Trophoblast cell (in vitro differentiated cells and primary cell): Measurements from ENCODE around the gene NDUFB3.
"Not testable (repeated sequence)": the region's sequence is repeated elsewhere in the genome, so short reads cannot be mapped to it uniquely, and the experiment has no call there.

ENCODE experiments used
- DNase-seq, 2 donors: peaks; one replicate each; pipeline ENCODE4 v3.0.0-alpha.2; 2016
- H2AFZ ChIP-seq: 2 replicates; pipeline ENCODE4 v1.6.1; 2013; ENCODE audit warnings: low read length, moderate library complexity, mild to moderate bottlenecking; ENCODE audit not compliant: insufficient read depth, poor library complexity
- H2AK5ac ChIP-seq: 2 replicates; pipeline ENCODE4 v1.6.1; 2013; ENCODE audit warnings: mild to moderate bottlenecking, low read length
- H2BK120ac ChIP-seq: 2 replicates; pipeline ENCODE4 v1.6.1; 2013; ENCODE audit warnings: low read length, mild to moderate bottlenecking, moderate library complexity; ENCODE audit not compliant: insufficient read depth, poor library complexity
- H2BK12ac ChIP-seq: 2 replicates; pipeline ENCODE4 v1.6.1; 2013; ENCODE audit warnings: mild to moderate bottlenecking, low read length, moderate library complexity
- H2BK5ac ChIP-seq: 2 replicates; pipeline ENCODE4 v1.6.1; 2013; ENCODE audit warnings: low read length, low read depth, moderate library complexity, mild to moderate bottlenecking; ENCODE audit not compliant: poor library complexity
- H3K14ac ChIP-seq: 2 replicates; pipeline ENCODE4 v1.6.1; 2013; ENCODE audit warnings: mild to moderate bottlenecking, low read length
- H3K18ac ChIP-seq: 2 replicates; pipeline ENCODE4 v1.6.1; 2013; ENCODE audit warnings: mild to moderate bottlenecking, low read length
- H3K23ac ChIP-seq: 2 replicates; pipeline ENCODE4 v1.6.1; 2013; ENCODE audit warnings: low read length
- H3K27ac ChIP-seq: 2 replicates; pipeline ENCODE4 v1.5.1; 2013; ENCODE audit warnings: low read depth, mild to moderate bottlenecking, inconsistent platforms, low read length, moderate library complexity
- H3K27me3 ChIP-seq: 2 replicates; pipeline ENCODE4 v1.6.1; 2013; ENCODE audit warnings: inconsistent platforms, mild to moderate bottlenecking, low read length, moderate library complexity; ENCODE audit not compliant: insufficient read depth
- H3K36me3 ChIP-seq, 2 experiments: 1 replicate in 1 of 2; 2 replicates in 1 of 2; pipeline ENCODE4 v1.6.1; 2013; ENCODE audit warnings: low read length in 2 of 2, mild to moderate bottlenecking in 2 of 2, moderate library complexity in 1 of 2; ENCODE audit not compliant: insufficient read depth in 2 of 2, control insufficient read depth in 1 of 2
- H3K4ac ChIP-seq: 2 replicates; pipeline ENCODE4 v1.6.1; 2013; ENCODE audit warnings: low read depth, mild to moderate bottlenecking, low read length, moderate library complexity
- H3K4me1 ChIP-seq, 2 experiments: 1 replicate in 1 of 2; 2 replicates in 1 of 2; pipeline ENCODE4 v1.6.1; 2013; ENCODE audit warnings: low read length in 2 of 2, mild to moderate bottlenecking in 2 of 2, moderate library complexity in 1 of 2; ENCODE audit not compliant: insufficient read depth in 2 of 2, control insufficient read depth in 1 of 2
- H3K4me2 ChIP-seq: 2 replicates; pipeline ENCODE4 v1.6.1; 2013; ENCODE audit warnings: inconsistent platforms, mild to moderate bottlenecking, low read length, moderate library complexity
- H3K4me3 ChIP-seq: 2 replicates; pipeline ENCODE4 v1.5.1; 2013; ENCODE audit warnings: mild to moderate bottlenecking, low read depth, low read length, inconsistent platforms
- H3K79me1 ChIP-seq: one replicate; pipeline ENCODE4 v1.6.1; 2013; ENCODE audit warnings: low read length
- H3K79me2 ChIP-seq: 2 replicates; pipeline ENCODE4 v1.6.1; 2013; ENCODE audit warnings: low read length, mild to moderate bottlenecking; ENCODE audit not compliant: control insufficient read depth, insufficient read depth, poor library complexity
- H3K9ac ChIP-seq: 2 replicates; pipeline ENCODE4 v1.6.1; 2013; ENCODE audit warnings: mild to moderate bottlenecking, low read length
- H3K9me3 ChIP-seq: 2 replicates; pipeline ENCODE4 v1.6.1; 2013; ENCODE audit warnings: low read depth, mild to moderate bottlenecking, control low read depth, inconsistent platforms, low read length; ENCODE audit not compliant: insufficient read depth
- H4K12ac ChIP-seq: 2 replicates; pipeline ENCODE4 v1.6.1; 2013; ENCODE audit warnings: low read depth, mild to moderate bottlenecking, low read length, moderate library complexity
- H4K8ac ChIP-seq: 2 replicates; pipeline ENCODE4 v1.6.1; 2013; ENCODE audit warnings: low read depth, mild to moderate bottlenecking, low read length, moderate library complexity
- H4K91ac ChIP-seq: one replicate; pipeline ENCODE4 v1.6.1; 2013; ENCODE audit warnings: low read depth, mild to moderate bottlenecking, low read length, moderate library complexity
- WGBS: extraction: QIAGEN DNeasy Blood & Tissue Kit; methylation state at CpG from one replicate; pipeline ENCODE4 v1.1.7; 2013; ENCODE audit warnings: missing lambda C conversion rate; ENCODE audit not compliant: insufficient read length, insufficient coverage; ENCODE audit errors: extremely low coverage; 5-methylcytosine and 5-hydroxymethylcytosine counted together

The NDUFB3 gene

DNA sequence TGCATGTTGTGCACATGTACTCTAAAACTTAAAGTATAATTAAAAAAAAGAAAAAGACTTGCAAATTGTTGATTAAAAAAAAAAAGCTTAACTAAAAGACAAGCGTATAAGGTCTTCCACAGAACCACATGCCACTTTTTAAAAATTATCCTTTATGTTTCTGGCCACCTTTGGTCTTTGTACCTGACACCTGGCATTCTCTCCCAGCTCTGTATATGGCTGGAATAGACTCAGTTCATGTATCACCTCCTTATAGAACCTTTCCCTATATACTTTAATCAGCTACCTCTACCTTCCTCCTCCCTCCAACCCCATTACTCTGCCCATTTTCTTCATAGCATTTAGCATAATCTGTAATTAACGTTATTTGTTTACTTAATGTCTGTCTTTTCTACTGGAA lies 32.9 kb upstream of the NDUFB3 start:
- H2AFZ ChIP-seq = no peak overlapping the region
- H2AK5ac ChIP-seq = no peak overlapping the region
- no peak overlapping the region for H3K4me3 ChIP-seq
- H3K27me3 ChIP-seq = no peaks in the 10 kb centered on the region
- no peak overlapping the region for H2BK12ac ChIP-seq
- H3K27ac ChIP-seq = no peak overlapping the region
- no peak overlapping the region for H3K4me2 ChIP-seq
- H3K79me2 ChIP-seq = no peaks in the 10 kb centered on the region
- H3K4ac ChIP-seq = no peak overlapping the region
- H2BK120ac ChIP-seq = no peak overlapping the region
- H3K9ac ChIP-seq = no peak overlapping the region
- no peaks in the 10 kb centered on the region for H3K4me1 ChIP-seq
- peaks cover 0 to 4% of the 10 kb centered on the region in 2 experiments for H3K36me3 ChIP-seq
- WGBS = no CpG with 5 or more reads among the region's 2 CpGs
- H2BK5ac ChIP-seq = no peak overlapping the region
- no peak overlapping the region for H4K8ac ChIP-seq
- H3K79me1 ChIP-seq = no peaks in the 10 kb centered on the region
- H3K14ac ChIP-seq = no peak overlapping the region
- H4K12ac ChIP-seq = no peak overlapping the region
- H4K91ac ChIP-seq = no peak overlapping the region
- H3K18ac ChIP-seq = no peak overlapping the region
- no peaks in the 10 kb centered on the region for H3K9me3 ChIP-seq
- H3K23ac ChIP-seq = no peak overlapping the region
- no peak for DNase-seq

DNA sequence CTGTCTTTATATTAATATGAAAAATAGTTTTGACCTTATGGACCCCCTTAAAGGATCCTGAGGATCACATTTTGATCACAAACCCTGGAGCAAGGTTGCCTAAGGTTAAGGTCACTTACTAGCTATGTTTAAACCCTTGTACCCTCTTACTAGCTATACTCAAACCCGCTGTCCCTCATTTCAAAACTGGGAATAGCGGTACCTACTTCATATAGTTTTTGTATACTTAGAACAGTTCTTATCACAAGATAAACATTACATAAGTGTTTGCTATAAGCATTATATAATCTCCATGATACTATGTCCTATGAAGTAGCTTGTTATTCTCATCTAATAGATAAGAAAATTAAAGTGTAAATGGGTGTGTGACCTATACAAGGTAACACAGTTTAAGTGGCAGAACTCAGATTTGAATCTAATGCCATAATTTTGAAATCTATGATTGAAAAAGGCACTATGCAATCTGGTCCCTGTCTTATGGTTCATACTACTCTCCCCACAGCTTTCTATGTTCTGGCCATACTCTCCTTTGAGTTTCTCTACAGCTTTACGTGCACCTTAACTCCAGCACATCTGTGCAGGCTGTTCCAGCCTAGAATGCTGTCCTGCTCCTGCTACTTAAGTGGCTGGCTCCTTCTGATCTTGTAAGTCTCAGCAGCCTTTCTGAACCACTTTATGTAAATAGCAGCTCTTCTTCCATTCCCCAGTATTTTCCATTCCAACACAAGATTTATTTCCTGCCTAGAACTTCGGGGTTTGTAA lies 30.8 kb upstream of the NDUFB3 start:
- H2BK120ac ChIP-seq = no peak overlapping the region
- no peak overlapping the region for H3K18ac ChIP-seq
- no peak overlapping the region for H4K12ac ChIP-seq
- H2AK5ac ChIP-seq = no peak overlapping the region
- H3K4me1 ChIP-seq = no peaks in the 10 kb centered on the region
- no peak overlapping the region for H3K9ac ChIP-seq
- H3K14ac ChIP-seq = no peak overlapping the region
- H3K79me2 ChIP-seq = no peaks in the 10 kb centered on the region
- no peak for DNase-seq
- no peaks in the 10 kb centered on the region for H3K27me3 ChIP-seq
- H3K4me3 ChIP-seq = no peak overlapping the region
- peaks cover 0 to 4% of the 10 kb centered on the region in 2 experiments for H3K36me3 ChIP-seq
- no peak overlapping the region for H3K27ac ChIP-seq
- WGBS = no CpG with 5 or more reads among the region's 4 CpGs
- no peak overlapping the region for H3K23ac ChIP-seq
- no peaks in the 10 kb centered on the region for H3K79me1 ChIP-seq
- H3K4ac ChIP-seq = no peak overlapping the region
- no peak overlapping the region for H2BK5ac ChIP-seq
- H2BK12ac ChIP-seq = no peak overlapping the region
- no peak overlapping the region for H4K91ac ChIP-seq
- no peaks in the 10 kb centered on the region for H3K9me3 ChIP-seq
- no peak overlapping the region for H3K4me2 ChIP-seq
- no peak overlapping the region for H4K8ac ChIP-seq
- no peak overlapping the region for H2AFZ ChIP-seq

DNA sequence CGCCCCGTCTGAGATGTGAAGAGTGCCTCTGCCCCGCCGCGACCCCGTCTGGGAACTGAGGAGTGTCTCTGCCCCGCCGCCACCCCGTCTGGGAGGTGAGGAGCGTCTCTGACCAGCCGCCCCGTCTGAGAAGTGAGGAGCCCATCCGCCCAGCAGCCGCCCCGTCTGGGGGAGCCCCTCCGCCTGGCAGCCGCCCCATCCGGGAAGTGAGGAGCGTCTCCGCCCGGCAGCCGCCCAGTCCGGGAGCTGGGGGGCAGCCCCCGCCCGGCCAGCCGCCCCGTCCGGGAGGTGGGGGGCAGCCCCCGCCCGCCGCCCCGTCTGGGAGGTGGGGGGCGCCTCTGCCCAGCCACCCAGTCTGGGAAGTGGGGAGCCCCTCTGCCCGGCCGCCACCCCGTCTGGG lies 29.4 kb upstream of the NDUFB3 start:
- not testable (repeated sequence) for H3K4me3 ChIP-seq, H3K27ac ChIP-seq, H3K79me2 ChIP-seq, H3K4me2 ChIP-seq, H2BK5ac ChIP-seq, DNase-seq, H3K9me3 ChIP-seq, H4K8ac ChIP-seq, H3K4ac ChIP-seq, H2BK120ac ChIP-seq, H2AK5ac ChIP-seq, H4K91ac ChIP-seq, H3K14ac ChIP-seq, H3K27me3 ChIP-seq, H2BK12ac ChIP-seq, H4K12ac ChIP-seq, H2AFZ ChIP-seq, H3K9ac ChIP-seq, H3K36me3 ChIP-seq, H3K23ac ChIP-seq, H3K18ac ChIP-seq, H3K79me1 ChIP-seq, H3K4me1 ChIP-seq
- no CpG with 5 or more reads among the region's 36 CpGs for WGBS

DNA sequence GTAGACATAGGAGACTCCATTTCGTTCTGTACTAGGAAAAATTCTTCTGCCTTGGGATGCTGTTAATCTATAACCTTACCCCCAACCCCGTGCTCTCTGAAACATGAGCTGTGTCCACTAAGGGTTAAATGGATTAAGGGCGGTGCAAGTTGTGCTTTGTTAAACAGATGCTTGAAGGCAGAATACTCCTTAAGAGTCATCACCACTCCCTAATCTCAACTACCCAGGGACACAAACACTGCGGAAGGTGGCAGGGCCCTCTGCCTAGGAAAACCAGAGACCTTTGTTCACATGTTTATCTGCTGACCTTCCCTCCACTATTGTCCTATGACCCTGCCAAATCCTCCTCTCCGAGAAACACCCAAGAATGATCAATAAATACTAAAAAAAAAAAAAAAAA lies 28.8 kb upstream of the NDUFB3 start:
- H2BK5ac ChIP-seq, H3K9ac ChIP-seq, H2BK12ac ChIP-seq, H3K4ac ChIP-seq, H3K27me3 ChIP-seq, H3K4me2 ChIP-seq, H3K4me1 ChIP-seq, H3K27ac ChIP-seq, H3K18ac ChIP-seq, H2AK5ac ChIP-seq, H2AFZ ChIP-seq, H3K23ac ChIP-seq, H4K8ac ChIP-seq, H3K14ac ChIP-seq, H3K79me1 ChIP-seq, H2BK120ac ChIP-seq, DNase-seq, H3K79me2 ChIP-seq, H4K91ac ChIP-seq, H3K9me3 ChIP-seq, H3K4me3 ChIP-seq, H3K36me3 ChIP-seq, H4K12ac ChIP-seq: not testable (repeated sequence)
- no CpG with 5 or more reads among the region's 5 CpGs for WGBS
